ENCODE measurements around the gene UQCR10.

UQCR10 gene

DNA sequence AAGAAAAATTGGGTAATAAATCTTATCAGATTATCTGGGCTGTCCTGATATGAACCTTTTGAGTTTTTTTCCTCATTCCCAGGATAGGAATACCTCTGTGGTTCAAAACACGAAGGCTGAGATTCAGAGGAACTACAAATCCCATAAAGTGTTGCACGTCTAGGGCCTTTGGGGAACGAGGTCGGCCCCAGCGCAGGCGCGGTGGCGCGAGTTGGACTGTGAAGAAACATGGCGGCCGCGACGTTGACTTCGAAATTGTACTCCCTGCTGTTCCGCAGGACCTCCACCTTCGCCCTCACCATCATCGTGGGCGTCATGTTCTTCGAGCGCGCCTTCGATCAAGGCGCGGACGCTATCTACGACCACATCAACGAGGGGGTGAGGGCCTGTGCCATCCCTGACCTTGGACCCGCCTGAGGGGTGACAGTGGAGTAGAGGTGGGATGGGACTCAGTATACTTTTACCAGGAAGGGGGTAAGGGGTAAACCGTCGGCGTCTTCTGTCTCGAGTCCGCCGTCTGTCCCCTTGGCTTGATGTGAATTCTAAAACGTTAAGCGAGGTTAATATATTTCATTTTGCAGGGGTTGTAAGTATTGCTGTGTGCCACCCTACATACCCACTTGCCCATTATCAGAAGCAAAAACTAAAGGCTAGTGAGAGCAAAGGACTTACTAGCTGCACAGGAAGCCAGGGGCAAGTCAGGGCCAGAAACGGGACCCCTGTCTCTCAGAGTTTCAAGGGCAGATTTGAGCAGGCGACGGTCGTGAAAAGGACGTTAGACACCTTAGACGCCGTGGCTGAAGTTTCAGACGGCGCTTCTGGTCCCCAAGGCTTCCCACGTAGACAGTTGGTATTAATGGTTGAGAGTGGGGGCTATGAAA, at the start of gene UQCR10:
Gene UQCR10 (plus strand): TSS at position 199 of the 881 bp plus-strand sequence. CDS start 30 bp downstream, at position 229.
- TF ChIP-seq GATA3 (IDR thresholded peaks at IDR 0.05; ENCODE audit: low read depth, low read length) (no peak), GATA2 (IDR thresholded peaks at IDR 0.05; ENCODE audit: low read depth, low read length) (no peak)

DNA sequence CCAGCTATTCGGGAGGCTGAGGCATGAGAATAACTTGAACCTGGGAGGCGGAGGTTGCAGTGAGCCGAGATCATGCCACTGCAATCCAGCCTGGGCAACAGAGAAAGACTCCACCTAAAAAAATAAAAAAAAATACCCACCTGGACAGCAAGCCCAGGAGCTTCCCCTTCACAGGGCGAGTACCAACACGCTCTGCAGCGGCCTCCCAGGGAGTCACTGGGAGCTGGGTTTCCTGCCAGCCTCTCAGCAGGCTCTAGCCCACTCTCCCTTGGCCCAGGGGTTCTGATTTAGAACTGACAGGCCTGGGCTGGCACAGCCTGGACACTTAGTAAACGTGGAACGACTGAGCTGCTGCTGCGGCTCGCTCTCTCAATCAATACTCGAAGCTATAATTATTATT, 49.4 kb upstream of the UQCR10 start:
- TF ChIP-seq GATA3 (IDR thresholded peaks at IDR 0.05; ENCODE audit: low read depth, low read length) (no peak), GATA2 (IDR thresholded peaks at IDR 0.05; ENCODE audit: low read depth, low read length) (no peak)

DNA sequence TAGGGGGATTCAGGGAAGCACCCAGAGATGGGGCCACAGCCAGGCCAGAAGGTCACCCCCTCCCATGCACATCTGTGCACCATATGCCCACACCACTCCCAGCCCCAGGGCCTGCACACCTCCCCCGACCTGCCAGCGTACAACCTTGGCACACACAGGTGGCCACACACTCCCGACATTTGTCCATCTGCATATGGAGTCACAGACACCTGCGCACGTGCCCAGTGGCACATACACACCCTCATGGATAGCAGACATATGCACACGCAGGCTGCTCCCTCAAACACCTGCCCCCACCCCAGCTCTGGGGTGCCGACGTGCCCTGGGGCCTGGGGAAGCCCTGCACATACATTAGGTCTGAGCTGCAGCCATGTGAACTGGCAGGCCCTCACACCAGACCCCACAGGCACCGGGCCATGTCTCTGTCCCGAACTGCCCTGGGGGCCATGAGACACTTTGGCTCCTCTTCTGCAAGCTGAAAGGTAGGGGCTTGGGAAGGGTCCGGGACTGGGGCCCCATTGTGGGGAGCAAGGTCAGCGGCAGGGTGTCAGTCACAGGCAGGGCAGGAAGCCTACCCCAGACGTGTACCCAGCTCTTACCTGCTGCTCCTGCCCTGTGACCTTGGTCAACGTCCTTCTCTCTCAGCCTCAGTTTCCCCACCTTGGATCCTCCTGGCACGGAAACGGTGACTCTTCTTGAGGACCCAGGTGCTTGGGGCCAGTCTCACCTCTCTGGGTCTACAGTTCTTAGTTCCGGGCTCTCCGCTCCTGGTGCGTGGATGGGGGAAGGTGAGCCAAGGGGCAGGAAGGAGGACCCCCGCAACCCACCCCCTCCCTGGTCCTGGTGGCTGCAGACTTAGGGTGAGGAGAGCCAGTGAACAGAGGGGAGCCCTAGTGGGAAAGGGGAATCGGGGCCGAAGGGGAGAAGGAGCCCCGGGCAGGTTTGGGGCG, 47.9 kb upstream of the UQCR10 start:
- TF ChIP-seq GATA3 (IDR thresholded peaks at IDR 0.05; ENCODE audit: low read depth, low read length) (no peak), GATA2 (IDR thresholded peaks at IDR 0.05; ENCODE audit: low read depth, low read length) (no peak)

DNA sequence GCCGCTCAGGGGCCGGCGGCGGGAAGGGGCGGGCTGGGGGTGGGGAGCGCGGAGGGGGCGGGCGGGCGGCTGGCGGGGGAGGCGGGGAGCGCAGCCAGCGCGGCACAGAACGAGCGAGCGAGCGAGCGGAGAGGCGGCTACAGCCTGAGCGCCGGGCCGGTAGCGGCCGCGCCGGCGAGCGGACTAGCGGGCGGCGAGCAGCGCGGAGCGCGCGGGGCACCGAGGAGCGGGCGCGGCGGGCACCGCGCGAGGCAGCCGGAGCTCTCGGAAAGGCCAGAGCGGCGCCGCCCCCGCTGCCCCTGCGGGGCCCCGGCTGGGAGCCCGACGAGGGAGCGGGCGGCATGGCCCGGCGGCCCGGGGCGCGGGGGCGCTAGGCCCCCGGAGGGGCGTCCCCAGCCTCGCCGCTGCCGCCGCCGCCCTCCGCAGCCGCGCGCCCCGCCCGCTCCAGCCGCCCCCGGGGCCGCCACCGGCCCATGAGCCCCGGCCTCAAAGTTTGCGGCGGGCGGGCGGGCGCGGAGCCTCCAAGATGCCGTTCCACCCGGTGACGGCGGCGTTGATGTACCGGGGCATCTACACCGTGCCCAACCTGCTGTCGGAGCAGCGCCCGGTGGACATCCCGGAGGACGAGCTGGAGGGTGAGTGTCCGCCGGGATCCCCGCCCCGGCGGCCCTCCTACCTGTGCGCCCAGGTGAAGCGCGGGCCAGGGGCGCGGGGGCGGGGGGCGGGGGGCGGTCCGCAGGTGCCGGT, 47.1 kb upstream of the UQCR10 start, which contains the start of gene CABP7:
Gene CABP7 (plus strand): TSS at position 105 of the 747 bp plus-strand sequence. CDS start 422 bp downstream, at position 527.
- TF ChIP-seq GATA3 (IDR thresholded peaks at IDR 0.05; ENCODE audit: low read depth, low read length) = no peak
- no peak for TF ChIP-seq GATA2 (IDR thresholded peaks at IDR 0.05; ENCODE audit: low read depth, low read length)

DNA sequence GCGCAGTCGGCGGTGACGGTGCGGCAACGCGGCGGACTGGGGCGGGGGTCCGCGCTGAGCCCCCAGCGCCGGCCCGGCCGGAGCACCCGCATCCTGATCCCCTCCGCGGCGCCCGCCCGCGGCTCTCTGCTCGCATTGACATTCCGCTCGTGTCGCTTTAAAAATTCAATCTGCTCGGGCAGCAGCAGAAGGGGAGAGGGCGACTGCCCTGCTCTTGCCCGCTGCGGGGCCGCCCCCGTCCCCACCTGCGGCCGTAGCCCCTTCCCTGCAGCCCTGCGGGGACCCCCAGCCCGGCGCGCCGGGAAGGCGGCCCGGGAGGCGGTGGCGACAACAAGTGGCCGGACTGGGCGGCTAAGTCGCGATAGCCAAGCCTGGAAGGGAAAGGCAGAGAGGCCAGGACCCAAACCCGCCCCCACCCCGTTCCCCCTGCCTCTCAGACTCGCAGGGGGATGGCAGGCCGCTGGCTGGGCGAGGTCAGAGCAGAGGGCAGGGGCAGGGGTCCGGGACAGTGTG, 46.3 kb upstream of the UQCR10 start:
- no peak for TF ChIP-seq GATA2 (IDR thresholded peaks at IDR 0.05; ENCODE audit: low read depth, low read length)

DNA sequence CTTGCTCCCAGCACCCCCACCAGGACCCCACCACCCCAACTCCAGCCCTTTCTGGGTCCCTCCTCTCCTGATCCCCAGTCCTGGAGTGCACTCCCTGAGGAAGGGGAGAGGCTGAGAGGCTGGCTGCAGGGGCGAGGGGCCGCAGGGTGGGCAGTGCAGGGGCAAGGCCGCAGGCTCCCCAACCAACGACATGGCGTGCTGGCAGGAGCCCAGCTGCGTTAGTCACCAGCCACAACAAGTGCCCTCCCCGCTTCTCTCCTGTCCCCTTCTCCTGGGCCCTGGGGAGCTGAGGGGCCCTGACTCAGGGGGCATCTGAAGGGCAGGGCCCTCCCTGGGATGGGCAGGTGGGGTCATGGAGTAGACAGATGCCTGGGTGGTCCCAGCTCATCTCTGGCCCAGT, 45.0 kb upstream of the UQCR10 start:
- TF ChIP-seq GATA3 (IDR thresholded peaks at IDR 0.05; ENCODE audit: low read depth, low read length) (no peak), GATA2 (IDR thresholded peaks at IDR 0.05; ENCODE audit: low read depth, low read length) (no peak)

DNA sequence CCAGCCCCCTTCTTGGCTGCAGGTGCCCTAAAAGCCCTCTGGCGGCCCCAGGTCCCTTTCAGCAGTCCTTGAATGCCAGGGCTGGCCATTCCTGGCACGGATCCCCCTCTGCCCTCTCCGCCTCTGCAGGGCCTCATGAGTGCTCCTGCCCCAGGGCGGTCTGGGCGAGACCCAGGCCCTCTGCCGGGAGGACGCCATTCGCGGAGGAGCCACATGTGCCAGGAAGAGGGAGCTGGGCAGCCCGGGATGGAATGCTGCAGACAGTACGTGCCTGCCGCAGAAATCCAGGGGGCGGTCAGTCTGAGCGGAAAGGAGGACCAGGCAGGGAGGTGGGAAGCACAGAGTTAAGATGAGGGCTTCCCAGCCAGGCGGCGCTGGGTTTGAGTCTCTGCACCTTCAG, 44.6 kb upstream of the UQCR10 start:
- TF ChIP-seq GATA3 (IDR thresholded peaks at IDR 0.05; ENCODE audit: low read depth, low read length) = no peak
- no peak for TF ChIP-seq GATA2 (IDR thresholded peaks at IDR 0.05; ENCODE audit: low read depth, low read length)

DNA sequence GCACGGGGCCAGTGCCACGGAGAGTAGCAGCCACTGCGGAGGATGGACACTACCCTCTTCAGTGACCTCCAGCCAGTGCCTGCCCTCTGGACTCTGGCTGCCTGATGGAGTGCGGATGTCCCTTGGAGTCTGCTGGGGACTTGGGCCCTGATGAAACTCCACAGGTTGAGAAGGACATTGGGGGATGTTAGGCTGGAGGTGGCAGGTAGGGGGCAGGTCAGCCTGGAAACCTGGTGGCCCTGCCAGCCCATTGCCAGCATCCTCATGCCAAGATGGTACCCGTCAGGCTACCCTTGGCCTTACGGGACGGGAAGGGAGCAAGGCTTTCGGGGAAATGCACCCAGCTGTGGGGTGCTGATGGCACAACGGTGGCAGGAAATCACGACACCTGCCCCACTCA, 43.4 kb upstream of the UQCR10 start:
- no peak for TF ChIP-seq GATA3 (IDR thresholded peaks at IDR 0.05; ENCODE audit: low read depth, low read length)
- no peak for TF ChIP-seq GATA2 (IDR thresholded peaks at IDR 0.05; ENCODE audit: low read depth, low read length)

DNA sequence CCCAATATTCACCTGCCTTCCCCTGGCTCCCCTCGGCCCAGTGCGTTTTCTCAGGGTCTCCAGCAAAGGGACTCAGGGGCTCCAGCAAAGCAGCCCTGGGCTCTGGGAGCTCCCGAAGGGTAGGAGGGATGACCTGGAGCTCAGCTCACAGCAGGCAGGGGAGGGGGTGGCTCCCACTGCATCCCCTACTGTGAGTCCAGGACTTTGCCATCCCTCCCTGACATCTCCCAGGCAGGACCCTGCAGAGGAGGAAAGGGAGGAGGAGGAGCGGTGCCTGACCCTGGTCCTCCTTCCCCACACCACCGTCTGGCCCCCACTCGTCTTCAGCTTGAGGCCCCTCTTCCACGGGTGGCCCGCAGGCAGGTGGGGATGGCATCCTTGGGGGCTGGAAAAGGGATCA, 42.3 kb upstream of the UQCR10 start:
- TF ChIP-seq GATA3 (IDR thresholded peaks at IDR 0.05; ENCODE audit: low read depth, low read length) (no peak), GATA2 (IDR thresholded peaks at IDR 0.05; ENCODE audit: low read depth, low read length) (no peak)

DNA sequence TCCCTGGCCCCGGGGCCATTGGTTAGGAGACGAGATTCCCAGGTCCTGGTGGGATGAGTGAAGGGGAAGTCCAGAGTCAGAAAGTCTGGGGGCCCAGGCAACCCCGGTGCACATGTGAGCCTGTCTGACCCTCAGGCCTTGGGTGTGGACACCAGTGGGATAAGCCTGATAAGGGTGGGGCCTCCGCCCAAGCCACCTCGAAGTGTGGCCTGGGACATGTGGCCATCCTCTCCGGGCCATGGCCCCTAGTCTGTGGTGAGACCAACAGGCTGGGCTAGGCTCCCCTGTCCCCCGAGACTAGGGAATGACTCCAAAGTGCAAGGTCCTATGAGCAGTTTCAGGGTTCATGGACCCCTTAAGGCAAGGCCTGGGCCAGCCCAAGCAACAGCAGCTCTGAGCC, 41.1 kb upstream of the UQCR10 start:
- TF ChIP-seq GATA2 (IDR thresholded peaks at IDR 0.05; ENCODE audit: low read depth, low read length) (no peak), GATA3 (IDR thresholded peaks at IDR 0.05; ENCODE audit: low read depth, low read length) (no peak)

DNA sequence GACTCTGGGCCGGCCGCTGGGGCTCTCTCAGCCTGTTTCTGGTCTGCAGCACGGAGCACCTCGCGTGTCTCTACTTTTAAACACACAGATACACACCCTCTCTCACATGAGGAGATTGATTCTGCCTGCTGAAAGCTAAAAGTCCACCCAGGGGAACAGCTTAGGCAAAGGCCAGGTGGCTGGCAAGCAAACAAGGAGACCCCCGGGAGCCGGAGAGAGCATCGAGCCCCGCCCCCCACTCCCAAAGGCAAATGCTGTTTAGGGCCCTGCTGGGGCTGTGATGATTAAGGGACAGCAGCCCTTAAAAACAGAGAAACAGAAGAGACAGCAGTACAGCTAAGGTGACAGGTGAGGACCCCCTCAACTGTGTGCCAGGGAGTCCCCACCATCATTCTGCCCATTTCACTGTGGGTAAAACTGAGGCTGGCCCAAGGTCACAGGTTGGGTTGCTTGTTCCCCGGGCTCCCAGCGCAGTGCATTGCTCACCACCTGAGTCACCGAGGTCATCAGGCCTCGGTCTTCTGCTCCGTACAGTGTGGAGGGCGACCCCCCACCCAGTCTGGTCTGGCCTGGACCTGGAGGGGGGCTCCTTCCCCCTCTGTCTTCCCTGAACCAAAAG, 40.5 kb upstream of the UQCR10 start:
- TF ChIP-seq GATA3 (IDR thresholded peaks at IDR 0.05; ENCODE audit: low read depth, low read length) = no peak
- TF ChIP-seq GATA2 (IDR thresholded peaks at IDR 0.05; ENCODE audit: low read depth, low read length) = no peak

DNA sequence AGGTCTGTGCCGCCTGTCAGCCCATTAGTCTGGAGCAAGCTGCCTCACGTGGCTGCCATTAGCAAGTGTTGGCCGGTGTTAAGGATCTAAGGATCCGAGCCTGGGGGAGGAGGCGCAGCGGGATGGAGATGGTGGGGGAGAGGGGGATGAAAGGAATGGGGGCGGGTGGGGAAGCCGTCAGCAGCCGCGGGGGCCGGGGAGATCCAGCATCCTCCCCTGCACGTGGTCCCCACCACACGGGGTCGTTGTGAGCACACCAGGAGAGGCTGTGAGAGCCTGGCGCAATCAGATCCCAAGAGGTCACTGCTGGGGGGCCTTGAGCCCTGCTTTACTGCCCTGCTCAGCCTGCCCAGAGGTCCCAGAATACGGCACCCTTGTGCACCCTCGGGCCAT, 40.0 kb upstream of the UQCR10 start:
- TF ChIP-seq GATA3 (IDR thresholded peaks at IDR 0.05; ENCODE audit: low read depth, low read length) = no peak
- no peak for TF ChIP-seq GATA2 (IDR thresholded peaks at IDR 0.05; ENCODE audit: low read depth, low read length)

DNA sequence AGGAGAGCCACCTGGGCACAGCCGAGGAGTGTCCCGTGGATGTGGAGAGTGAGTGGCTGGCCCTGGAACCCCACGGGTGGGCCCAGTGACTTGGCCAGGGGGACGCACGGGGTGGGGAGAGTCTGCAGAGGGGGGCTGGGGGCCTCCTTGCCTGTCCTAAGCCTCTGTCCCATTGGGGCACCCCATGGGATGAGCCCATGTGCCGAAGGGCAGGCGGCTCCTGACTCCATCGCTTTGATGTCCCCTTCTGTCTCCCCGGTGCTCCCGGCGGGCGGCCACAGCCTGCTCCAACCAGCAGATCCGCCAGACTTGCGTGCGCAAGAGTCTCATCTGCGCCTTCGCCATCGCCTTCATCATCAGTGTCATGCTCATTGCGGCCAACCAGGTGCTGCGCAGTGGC, 38.0 kb upstream of the UQCR10 start:
- TF ChIP-seq GATA2 (IDR thresholded peaks at IDR 0.05; ENCODE audit: low read depth, low read length) = no peak
- no peak for TF ChIP-seq GATA3 (IDR thresholded peaks at IDR 0.05; ENCODE audit: low read depth, low read length)
